Fibroblast of upper back skin (primary cell): ENCODE measurements around the gene PLOD3.

Experiments
- DNase-seq: peaks from one replicate; pipeline ENCODE4 v3.0.0-alpha.2; 2013

The PLOD3 gene

GRCh38 chr7:101238226-101239182 is 21.1 kb upstream of the PLOD3 start:
- DNase-seq = no peak

DNA sequence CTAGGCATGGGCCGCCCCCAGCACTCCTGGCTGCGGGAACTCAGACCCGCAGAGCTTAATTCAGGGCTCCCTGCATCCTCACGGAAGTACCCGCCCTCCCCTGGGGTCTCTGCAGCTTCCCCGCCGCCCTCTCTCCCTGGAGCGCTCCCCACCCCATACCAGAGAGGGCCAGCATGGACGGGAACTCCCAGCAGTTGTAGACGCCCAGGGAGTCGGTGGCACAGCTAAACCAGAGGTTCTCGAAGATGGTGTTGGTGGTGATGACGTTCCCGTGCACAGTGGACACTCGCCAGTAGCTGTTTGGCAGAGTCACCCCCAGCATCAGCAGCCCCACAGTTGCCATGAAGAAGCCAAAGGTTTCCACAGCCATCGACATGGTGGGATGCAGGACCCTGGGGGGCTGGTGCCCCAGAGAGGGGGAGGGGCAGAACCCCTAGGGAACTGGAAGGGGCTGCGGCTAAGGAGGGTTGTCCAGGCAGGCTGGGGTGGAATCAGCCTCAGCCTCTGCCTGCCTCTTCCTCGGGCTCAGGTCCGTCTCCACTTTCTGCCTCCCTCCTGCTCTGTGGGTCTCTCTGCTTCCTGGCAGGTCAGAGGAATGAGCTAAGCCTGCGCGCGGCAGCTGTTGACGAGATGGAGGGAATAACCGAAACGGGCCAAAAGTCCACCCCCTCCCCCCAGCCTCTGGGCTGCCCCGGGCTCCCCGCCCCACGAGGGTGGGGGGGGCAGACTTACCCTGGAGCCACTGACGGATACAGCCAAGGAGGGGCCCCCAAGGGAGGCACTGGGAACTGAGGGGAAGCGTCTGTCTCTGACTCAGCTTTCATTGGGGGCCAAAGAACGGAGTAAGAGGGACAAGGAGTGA is 20.1 kb upstream of the PLOD3 start, which contains the start of gene CLDN15:
CLDN15 (minus strand) TSS at position 597 of the 862 bp plus-strand sequence; CDS start at position 376, 221 bp downstream.
- peak; percentile 70 for DNase-seq

DNA sequence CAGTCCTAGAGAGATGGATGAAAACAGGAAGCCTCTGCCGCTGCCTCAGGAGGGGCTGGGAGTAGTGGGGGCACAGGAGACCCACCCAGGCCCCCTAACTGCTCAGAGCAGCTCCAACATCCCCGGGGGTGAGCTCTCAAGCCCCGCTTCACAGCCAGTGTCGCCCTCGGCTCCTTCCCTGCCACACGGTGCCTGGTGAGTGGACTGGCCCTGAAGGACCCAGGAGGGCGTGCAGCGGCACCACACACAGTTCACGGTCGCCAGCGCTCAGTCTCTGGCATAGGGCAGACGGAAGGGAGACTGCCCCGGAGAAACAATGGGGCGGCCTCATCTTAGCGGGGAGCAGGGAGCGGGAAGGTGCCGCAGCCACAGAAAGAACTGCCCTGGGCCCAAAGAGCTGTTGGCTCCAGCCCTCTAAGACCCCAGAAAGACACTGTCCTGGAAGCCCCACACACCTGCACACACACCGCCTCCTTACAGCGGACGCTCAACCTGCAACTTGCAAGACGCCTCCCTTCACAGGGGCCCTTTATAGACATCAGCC is 19.0 kb upstream of the PLOD3 start:
- DNase-seq = no peak

DNA sequence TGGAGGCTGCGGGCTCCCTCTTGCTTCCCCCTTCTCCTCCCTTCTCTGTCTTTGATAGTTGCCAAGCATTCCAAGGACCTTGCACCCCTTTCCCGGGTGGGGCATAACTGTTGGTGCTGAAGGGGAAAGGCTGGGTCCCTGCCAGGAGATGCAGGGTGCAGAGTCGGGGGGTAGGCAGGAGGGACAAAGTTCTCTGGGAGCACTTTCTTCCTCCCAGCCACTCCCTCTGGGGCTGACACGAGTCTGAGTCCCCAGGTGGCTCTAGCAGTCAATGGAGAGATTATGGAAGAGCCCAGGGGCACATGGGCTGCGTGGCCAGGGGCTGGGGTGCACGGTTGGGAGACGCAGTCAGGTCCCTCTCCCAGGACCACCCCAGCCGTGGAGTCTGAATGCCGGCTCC is 18.1 kb upstream of the PLOD3 start:
- no peak for DNase-seq

GRCh38 chr7:101235050-101235449 is 17.7 kb upstream of the PLOD3 start:
- no peak for DNase-seq

GRCh38 chr7:101234636-101235035 is 17.3 kb upstream of the PLOD3 start:
- no peak for DNase-seq

DNA sequence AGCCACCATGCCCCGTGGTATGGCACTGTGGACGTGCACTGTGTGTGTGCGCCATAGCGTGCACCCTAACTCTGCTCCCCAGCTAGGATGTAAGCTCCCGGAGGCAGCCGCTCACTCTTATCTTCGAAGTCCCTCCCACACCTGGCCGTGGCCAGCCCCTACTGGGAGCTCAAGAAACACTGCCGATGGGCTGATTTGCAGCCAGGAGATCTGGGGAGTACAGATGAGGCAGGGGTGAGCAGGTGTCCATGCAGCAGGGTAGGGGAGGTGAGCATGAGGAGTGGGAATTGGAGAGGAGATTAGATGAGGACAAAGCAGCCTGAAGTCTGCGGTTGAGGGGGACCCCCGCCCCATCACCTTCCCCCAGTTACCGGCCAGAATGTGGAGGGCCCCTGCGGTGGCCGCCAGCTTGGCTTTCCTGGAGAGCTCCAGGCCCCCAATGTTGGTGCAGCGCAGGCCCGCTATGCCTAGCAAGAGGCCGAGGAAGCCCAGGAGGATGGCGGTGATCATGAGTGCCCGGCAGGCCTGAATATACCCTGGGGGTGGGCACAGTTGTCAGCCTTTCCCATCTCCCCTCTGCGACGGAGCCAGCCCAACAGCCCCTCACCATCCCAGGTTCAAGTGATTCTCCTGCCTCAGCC is 16.6 kb upstream of the PLOD3 start:
- DNase-seq = no peak

- DNase-seq = no peak
These were observed 14.9 kb upstream of the PLOD3 start for GRCh38 chr7:101232141-101232850.

- peak; percentile 11 for DNase-seq
These were observed 14.3 kb upstream of the PLOD3 start for GRCh38 chr7:101231644-101232043.

DNA sequence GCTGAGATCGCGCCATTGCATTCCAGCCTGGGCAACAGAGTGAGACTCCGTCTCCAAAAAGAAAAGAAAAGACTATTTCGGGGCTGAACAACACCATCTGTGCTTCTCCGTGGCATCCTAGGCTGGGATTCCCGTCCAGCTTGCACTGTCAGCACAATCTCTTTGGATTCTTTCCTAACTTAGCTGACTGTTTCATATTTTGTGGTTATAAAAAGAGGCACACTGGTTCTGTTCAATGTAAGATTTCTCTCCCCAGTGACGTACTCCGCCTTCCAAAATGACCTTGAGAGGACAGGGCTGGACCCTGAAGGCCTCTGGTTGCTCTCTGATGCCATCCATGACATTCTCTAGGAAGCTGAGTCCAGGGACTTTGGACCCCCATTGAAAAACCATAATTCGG is 9.3 kb upstream of the PLOD3 start:
- DNase-seq = no peak

- DNase-seq = no peak
These were observed 8.3 kb upstream of the PLOD3 start for GRCh38 chr7:101225650-101226049.

DNA sequence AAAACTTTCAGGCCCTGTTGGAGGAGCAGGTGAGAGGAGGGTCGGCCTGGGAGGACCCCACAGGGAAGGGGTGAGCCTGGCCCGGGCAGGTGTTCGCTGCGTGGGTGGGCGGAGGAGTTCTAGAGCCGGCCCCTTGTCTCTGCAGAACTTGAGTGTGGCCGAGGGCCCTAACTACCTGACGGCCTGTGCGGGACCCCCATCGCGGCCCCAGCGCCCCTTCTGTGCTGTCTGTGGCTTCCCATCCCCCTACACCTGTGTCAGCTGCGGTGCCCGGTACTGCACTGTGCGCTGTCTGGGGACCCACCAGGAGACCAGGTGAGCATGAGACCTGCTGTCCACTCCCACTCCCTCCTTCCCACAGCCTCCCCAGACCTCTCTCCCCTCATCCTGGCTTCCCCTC is 6.1 kb upstream of the PLOD3 start:
- no peak for DNase-seq

- no peak for DNase-seq
These were observed 5.0 kb upstream of the PLOD3 start for GRCh38 chr7:101222275-101222830.

DNA sequence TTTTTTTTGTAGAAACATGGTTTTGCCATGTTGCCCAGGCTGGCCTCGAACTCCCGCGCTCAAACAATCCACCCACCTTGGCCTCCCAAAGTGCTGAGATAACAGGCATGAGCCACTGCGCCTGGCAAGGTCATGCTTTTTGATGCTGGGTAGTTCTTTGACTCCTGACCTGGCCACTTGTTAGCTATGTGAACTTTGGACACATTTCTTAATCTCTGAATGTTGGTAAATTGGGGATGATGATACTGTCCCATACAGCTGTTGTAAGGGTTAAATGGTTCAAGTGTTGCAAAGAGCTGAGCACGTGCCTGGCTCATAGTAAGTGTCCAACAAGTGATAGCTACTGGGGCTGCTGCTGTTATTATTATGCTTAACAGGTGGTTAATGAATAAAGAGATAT is 2.9 kb upstream of the PLOD3 start:
- no peak for DNase-seq

- DNase-seq = no peak
These were observed 1.1 kb upstream of the PLOD3 start for GRCh38 chr7:101218236-101219125.

- DNase-seq = no peak
These were observed 457 bp downstream of the PLOD3 start for GRCh38 chr7:101216860-101217387.

DNA sequence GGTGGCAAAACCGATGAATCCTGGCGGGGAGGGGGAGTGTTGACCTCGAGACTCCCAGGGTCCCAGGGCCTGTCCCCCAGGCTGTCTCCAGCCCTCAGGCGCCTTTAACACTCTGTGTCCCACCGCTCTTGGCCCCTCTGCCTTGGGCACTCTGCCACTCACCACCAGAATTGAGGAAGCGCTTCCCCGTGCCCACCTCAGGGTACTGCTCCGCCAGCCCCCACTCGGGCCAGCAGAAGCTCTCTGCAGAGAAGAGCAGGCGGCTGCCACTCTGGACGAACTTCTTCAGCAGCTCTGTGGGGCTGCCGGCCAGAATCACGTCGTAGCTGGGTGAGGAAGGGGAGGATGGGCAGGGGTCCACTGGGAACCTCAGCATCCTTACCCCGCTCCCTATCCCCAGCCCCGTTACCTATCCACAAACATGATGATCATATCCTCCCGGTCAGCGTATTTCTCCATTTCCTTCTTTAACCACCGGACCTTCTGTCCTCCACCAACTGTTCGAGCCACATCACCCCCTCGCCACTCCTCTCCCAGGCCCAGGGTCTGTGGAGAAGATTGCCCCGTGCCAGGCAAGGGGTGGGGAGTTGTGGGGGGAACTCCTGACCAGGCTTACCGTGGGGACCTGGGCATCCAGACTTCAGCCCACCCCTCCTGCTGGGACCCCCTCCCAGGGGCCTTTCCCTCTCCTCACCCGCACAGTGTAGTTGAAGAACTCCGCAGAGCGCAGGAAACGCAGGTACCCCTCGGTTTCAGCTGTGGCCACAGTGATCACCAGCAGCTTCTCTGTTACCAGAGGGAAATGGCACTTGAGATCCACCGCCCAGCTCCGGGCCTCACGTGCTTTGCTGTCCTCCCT is 1.2 kb downstream of the PLOD3 start:
- no peak for DNase-seq

GRCh38 chr7:101212014-101212413 is 5.4 kb downstream of the PLOD3 start:
- DNase-seq = no peak

- no peak for DNase-seq
These were observed 5.9 kb downstream of the PLOD3 start for GRCh38 chr7:101211501-101211900.

GRCh38 chr7:101210143-101210542 is 7.2 kb downstream of the PLOD3 start:
- DNase-seq = no peak
